Subcutaneous abdominal adipose tissue (tissue), 5 donors: ENCODE measurements around the gene ZNF800.

Source experiments
- H3K27ac ChIP-seq: one replicate; pipeline ENCODE4 v1.7.0; 2013; ENCODE audit warnings: low read depth, mild to moderate bottlenecking, inconsistent platforms, low read length, moderate library complexity
- H3K27me3 ChIP-seq, 5 donors: one replicate each; pipeline ENCODE4 v1.7.0; 2013; ENCODE audit warnings: low read length in 5 of 5, inconsistent platforms in 1 of 5; ENCODE audit not compliant: control insufficient read depth in 5 of 5, insufficient read depth in 4 of 5
- H3K36me3 ChIP-seq, 5 donors: one replicate each; pipeline ENCODE4 v1.7.0; 2013; ENCODE audit warnings: low read length in 5 of 5; ENCODE audit not compliant: control insufficient read depth in 5 of 5, insufficient read depth in 5 of 5
- H3K4me1 ChIP-seq, 5 donors: one replicate each; pipeline ENCODE4 v1.7.0; 2013; ENCODE audit warnings: low read length in 5 of 5, mild to moderate bottlenecking in 3 of 5, moderate library complexity in 1 of 5; ENCODE audit not compliant: control insufficient read depth in 5 of 5, insufficient read depth in 5 of 5
- H3K4me3 ChIP-seq, 5 donors: one replicate each; pipeline ENCODE4 v1.7.0; 2013; ENCODE audit warnings: low read length in 5 of 5, low read depth in 1 of 5
- H3K9ac ChIP-seq, 5 donors: one replicate each; pipeline ENCODE4 v1.7.0; 2013; ENCODE audit warnings: low read length in 5 of 5, mild to moderate bottlenecking in 4 of 5, moderate library complexity in 3 of 5
- H3K9me3 ChIP-seq, 5 donors: one replicate each; pipeline ENCODE4 v1.7.0; 2013; ENCODE audit warnings: low read length in 5 of 5; ENCODE audit not compliant: control insufficient read depth in 5 of 5
- donor health status: healthy.
- donor health status: healthy.
- donor health status: healthy.
- donor health status: healthy.
- donor health status: healthy.

ZNF800 gene

DNA sequence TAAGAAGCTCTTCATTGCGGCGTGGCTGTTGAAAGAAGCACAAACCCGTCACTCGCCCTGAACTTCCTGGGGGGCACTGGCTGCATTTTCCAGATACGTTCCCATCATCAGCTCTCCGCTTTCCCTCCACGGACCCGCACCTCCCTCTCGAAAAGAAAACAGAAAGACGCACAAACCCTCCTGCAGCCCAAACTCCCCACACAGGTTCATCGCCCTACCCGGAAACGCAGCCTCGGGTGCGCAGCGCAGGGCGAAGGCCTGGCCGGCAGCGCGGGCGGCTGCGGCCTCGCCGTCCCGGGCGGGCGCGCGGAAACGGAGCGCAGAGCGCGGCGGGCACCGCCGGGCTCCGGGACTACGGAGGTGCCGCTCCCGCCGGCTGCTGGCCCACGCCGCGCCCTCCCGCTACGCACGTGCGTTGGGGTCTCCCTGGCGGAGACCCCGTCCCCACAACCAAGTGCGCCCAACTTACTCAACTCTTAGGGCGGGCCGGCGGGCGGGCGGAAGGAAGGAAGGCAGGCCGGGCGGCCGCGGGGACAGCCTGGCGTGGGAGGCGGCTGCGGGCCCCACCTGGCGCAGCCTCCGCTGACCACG is 822 bp downstream of the ZNF800 start:
- Histone ChIP-seq H3K4me1 (peaks cover 3 to 29% (median 20%) of the 10 kb centered on the region in 5 donors), H3K27me3 (no peaks in the 10 kb centered on the region), H3K9me3 (no peaks in the 10 kb centered on the region), H3K36me3 (peaks cover 0 to 20% (median 5%) of the 10 kb centered on the region in 5 donors), H3K4me3 (peak overlapping the region; percentile 90 to 94 (median 93)), H3K27ac (peak overlapping the region; percentile 96), H3K9ac (peak overlapping the region; percentile 81 to 99 (median 93))

DNA sequence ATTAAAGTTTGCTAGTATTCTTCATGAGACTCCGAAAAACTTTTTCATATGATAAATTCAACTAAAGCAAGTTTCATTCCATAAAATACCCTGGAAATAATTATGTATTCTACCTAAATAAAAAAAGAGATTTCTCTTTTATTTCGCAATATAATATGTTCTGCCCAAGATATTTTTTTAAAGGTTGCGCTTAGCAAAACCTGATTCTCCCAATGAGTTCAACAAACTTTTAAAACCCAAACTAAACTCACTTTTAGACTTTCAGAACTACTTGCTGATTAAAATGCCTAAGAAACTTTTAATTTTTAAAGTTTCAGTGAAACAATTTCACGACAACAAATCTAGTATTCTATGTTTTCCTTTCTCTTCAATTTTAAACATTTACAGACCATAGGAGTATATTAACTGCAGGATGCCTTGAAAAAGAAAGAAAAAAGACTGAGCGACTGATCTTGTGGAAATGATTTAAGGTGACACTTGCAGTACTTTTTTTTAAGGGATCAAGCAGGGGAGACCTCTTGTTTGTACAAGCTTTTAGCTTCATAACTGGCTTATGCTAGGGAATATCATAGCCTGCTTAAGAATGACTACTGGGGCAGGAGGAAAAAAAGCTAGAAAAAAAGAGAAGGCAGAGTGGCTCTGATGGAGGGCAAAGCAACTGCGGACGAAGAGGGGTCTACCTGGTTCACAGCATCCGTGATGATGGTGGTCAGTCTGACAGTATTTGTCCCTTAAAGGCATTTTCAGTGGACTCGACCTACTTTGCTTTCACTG is 1.5 kb downstream of the ZNF800 start:
- Histone ChIP-seq H3K4me3 (peak overlapping the region; percentile 90 to 94 (median 93)), H3K27me3 (no peaks in the 10 kb centered on the region), H3K9ac (peak overlapping the region; percentile 81 to 99 (median 93)), H3K9me3 (no peaks in the 10 kb centered on the region), H3K27ac (peak overlapping the region; percentile 96), H3K36me3 (peaks cover 3 to 20% (median 5%) of the 10 kb centered on the region in 5 donors), H3K4me1 (peaks cover 3 to 29% (median 20%) of the 10 kb centered on the region in 5 donors)

- H3K9ac ChIP-seq, result peak overlapping the region in 2 of 5 donors; percentile 93 to 99
- H3K27me3 ChIP-seq, result no peaks in the 10 kb centered on the region
- H3K4me3 ChIP-seq, result no peak overlapping the region
- H3K36me3 ChIP-seq, result peaks cover 3 to 24% (median 5%) of the 10 kb centered on the region in 5 donors
- peaks cover 3 to 29% (median 20%) of the 10 kb centered on the region in 5 donors for H3K4me1 ChIP-seq
- no peaks in the 10 kb centered on the region for H3K9me3 ChIP-seq
- no peak overlapping the region for H3K27ac ChIP-seq
These were observed 2.2 kb downstream of the ZNF800 start for GRCh38 chr7:127390186-127390816.

- no peak overlapping the region for H3K27ac ChIP-seq
- H3K4me1 ChIP-seq, result peaks cover 3 to 29% (median 20%) of the 10 kb centered on the region in 5 donors
- H3K36me3 ChIP-seq, result peaks cover 3 to 28% (median 5%) of the 10 kb centered on the region in 5 donors
These were observed 3.2 kb downstream of the ZNF800 start for GRCh38 chr7:127389321-127389720.

GRCh38 chr7:127387974-127388373 is 4.5 kb downstream of the ZNF800 start:
- Histone ChIP-seq H3K27ac (no peak overlapping the region), H3K27me3 (no peaks in the 10 kb centered on the region), H3K36me3 (peaks cover 5 to 33% (median 6%) of the 10 kb centered on the region in 5 donors), H3K9me3 (no peaks in the 10 kb centered on the region), H3K9ac (no peak overlapping the region), H3K4me1 (peaks cover 3 to 19% (median 11%) of the 10 kb centered on the region in 5 donors), H3K4me3 (no peak overlapping the region)

More at GRCh38 chr7:127389321-127389720, 3.2 kb downstream of the ZNF800 start:
- Histone ChIP-seq H3K9ac (peak overlapping the region in 1 of 5 donors; percentile 23), H3K4me3 (no peak overlapping the region), H3K9me3 (no peaks in the 10 kb centered on the region), H3K27me3 (no peaks in the 10 kb centered on the region)

DNA sequence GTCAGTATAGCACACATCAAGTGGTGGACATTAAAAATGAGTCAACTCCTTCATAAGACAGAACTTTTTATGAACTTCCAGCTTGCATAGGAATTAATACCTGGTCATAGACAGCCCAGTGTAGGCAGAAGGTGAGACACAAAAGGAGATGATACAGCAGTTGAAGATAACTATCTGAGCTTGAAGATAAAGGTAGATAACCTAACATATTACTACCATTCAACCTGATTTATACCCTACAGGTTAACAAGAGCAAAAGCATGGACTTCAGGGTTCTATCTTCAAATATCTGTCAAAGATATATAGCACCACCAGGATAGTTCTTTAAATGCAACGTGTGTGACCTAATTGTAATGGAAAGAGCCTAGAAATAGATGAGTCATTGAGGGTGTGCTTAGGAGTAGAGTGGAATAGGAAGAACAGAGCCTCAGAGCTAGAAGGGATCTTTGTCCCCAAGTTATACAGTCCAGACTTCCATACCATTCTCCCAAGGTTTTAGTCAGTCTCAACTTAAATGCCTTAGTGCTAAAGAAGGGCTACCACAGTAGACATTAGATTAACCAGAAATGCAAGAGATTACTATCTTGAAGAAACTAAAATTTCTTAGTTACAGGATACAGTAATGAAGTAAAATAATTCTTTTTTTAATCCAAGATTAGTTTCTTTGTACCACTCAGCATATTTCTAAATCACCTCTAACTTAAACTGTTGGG is 9.2 kb downstream of the ZNF800 start:
- Histone ChIP-seq H3K4me3 (no peak overlapping the region), H3K4me1 (peaks cover 0 to 5% (median 0%) of the 10 kb centered on the region in 5 donors), H3K27ac (no peak overlapping the region), H3K27me3 (no peaks in the 10 kb centered on the region), H3K9ac (no peak overlapping the region), H3K9me3 (no peaks in the 10 kb centered on the region), H3K36me3 (peaks cover 6 to 36% (median 10%) of the 10 kb centered on the region in 5 donors)

- peaks cover 6 to 32% (median 10%) of the 10 kb centered on the region in 5 donors for H3K36me3 ChIP-seq
- H3K9ac ChIP-seq, result no peak overlapping the region
- H3K27me3 ChIP-seq, result no peaks in the 10 kb centered on the region
- H3K27ac ChIP-seq, result no peak overlapping the region
- H3K9me3 ChIP-seq, result no peaks in the 10 kb centered on the region
- no peak overlapping the region for H3K4me3 ChIP-seq
- peaks cover 0 to 4% (median 0%) of the 10 kb centered on the region in 5 donors for H3K4me1 ChIP-seq
These were observed 10.0 kb downstream of the ZNF800 start for GRCh38 chr7:127382301-127383085.

DNA sequence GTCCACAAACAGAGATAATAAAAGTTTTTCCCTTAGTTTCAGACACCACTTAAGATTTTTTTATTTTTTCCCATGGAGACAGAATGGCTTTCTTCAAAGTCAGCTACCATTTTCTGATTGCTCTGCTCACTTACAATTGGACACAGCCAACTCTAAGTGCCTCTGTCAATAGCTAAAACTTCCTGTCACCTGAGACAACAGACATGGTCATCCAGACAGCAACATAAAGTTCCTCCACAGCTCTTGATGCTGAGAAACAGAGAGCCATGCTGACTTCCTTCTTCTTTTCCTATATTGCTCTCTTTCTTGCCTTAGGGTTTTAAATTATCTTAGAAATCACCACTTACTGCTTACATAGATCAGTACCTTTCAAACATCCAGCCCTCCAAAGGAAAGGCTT is 12.0 kb downstream of the ZNF800 start:
- H3K9me3 ChIP-seq, result no peaks in the 10 kb centered on the region
- no peak overlapping the region for H3K4me3 ChIP-seq
- no peaks in the 10 kb centered on the region for H3K27me3 ChIP-seq
- H3K4me1 ChIP-seq, result peaks cover 0 to 4% (median 0%) of the 10 kb centered on the region in 5 donors
- H3K9ac ChIP-seq, result no peak overlapping the region
- no peak overlapping the region for H3K27ac ChIP-seq
- H3K36me3 ChIP-seq, result peaks cover 3 to 20% (median 6%) of the 10 kb centered on the region in 5 donors

GRCh38 chr7:127379642-127380041 is 12.9 kb downstream of the ZNF800 start:
- H3K27me3 ChIP-seq, result no peaks in the 10 kb centered on the region
- H3K4me1 ChIP-seq, result peaks cover 0 to 4% (median 0%) of the 10 kb centered on the region in 5 donors
- peaks cover 5 to 23% (median 8%) of the 10 kb centered on the region in 5 donors for H3K36me3 ChIP-seq
- H3K4me3 ChIP-seq, result no peak overlapping the region
- no peak overlapping the region for H3K9ac ChIP-seq
- H3K9me3 ChIP-seq, result no peaks in the 10 kb centered on the region
- no peak overlapping the region for H3K27ac ChIP-seq
